Measurements from ENCODE around the gene ANK2. TPM values are rescaled to one million over a fixed set of nuclear protein-coding genes. Genes with fewer than 3 reads are reported as not detected.

ANK2 gene
- total RNA-seq = 112 and 163 TPM in 2 replicates
- polyA plus RNA-seq (2012) = 60.7 TPM

- DNase-seq (ENCODE audit: low read depth) = peak; percentile 49
Observed at GRCh38 chr4:113049421-113050370, at the start of gene ANK2. Gene ANK2, plus strand, starts transcription at chr4:113049653. Its CDS starts 76 bp downstream, at chr4:113049729.

- no peak for DNase-seq (ENCODE audit: low read depth)
Observed at GRCh38 chr4:113003841-113004240, 45.6 kb upstream of the ANK2 start.

GRCh38 chr4:113004655-113005054, 44.8 kb upstream of the ANK2 start:
- DNase-seq (ENCODE audit: low read depth) = no peak

- DNase-seq (ENCODE audit: low read depth) = no peak
Observed at GRCh38 chr4:113006632-113007031, 42.8 kb upstream of the ANK2 start.

- DNase-seq (ENCODE audit: low read depth) = no peak
Observed at GRCh38 chr4:113007151-113007550, 42.3 kb upstream of the ANK2 start.

- DNase-seq (ENCODE audit: low read depth) = no peak
Observed at GRCh38 chr4:113008135-113008534, 41.3 kb upstream of the ANK2 start.

- DNase-seq (ENCODE audit: low read depth) = peak; percentile 66
Observed at GRCh38 chr4:113008716-113009115, 40.7 kb upstream of the ANK2 start.

- DNase-seq (ENCODE audit: low read depth) = no peak
Observed at GRCh38 chr4:113009461-113009860, 40.0 kb upstream of the ANK2 start.

- no peak for DNase-seq (ENCODE audit: low read depth)
Observed at GRCh38 chr4:113012122-113012725, 37.2 kb upstream of the ANK2 start.

GRCh38 chr4:113012786-113013185, 36.7 kb upstream of the ANK2 start:
- no peak for DNase-seq (ENCODE audit: low read depth)

- no peak for DNase-seq (ENCODE audit: low read depth)
Observed at GRCh38 chr4:113013751-113014150, 35.7 kb upstream of the ANK2 start.

GRCh38 chr4:113016377-113016776, 33.1 kb upstream of the ANK2 start:
- DNase-seq (ENCODE audit: low read depth) = no peak

- peak; percentile 72 for DNase-seq (ENCODE audit: low read depth)
Observed at GRCh38 chr4:113020966-113021365, 28.5 kb upstream of the ANK2 start.

GRCh38 chr4:113024388-113024787, 25.1 kb upstream of the ANK2 start:
- no peak for DNase-seq (ENCODE audit: low read depth)

- DNase-seq (ENCODE audit: low read depth) = no peak
Observed at GRCh38 chr4:113025416-113025815, 24.0 kb upstream of the ANK2 start.

GRCh38 chr4:113026556-113026955, 22.9 kb upstream of the ANK2 start:
- DNase-seq (ENCODE audit: low read depth) = no peak

GRCh38 chr4:113028074-113028473, 21.4 kb upstream of the ANK2 start:
- DNase-seq (ENCODE audit: low read depth) = no peak

GRCh38 chr4:113031212-113031611, 18.2 kb upstream of the ANK2 start:
- no peak for DNase-seq (ENCODE audit: low read depth)

- DNase-seq (ENCODE audit: low read depth) = no peak
Observed at GRCh38 chr4:113040793-113041192, 8.7 kb upstream of the ANK2 start.

- DNase-seq (ENCODE audit: low read depth) = no peak
Observed at GRCh38 chr4:113042502-113042901, 7.0 kb upstream of the ANK2 start.

GRCh38 chr4:113043591-113043990, 5.9 kb upstream of the ANK2 start:
- DNase-seq (ENCODE audit: low read depth) = no peak

GRCh38 chr4:113050371-113050755, 910 bp downstream of the ANK2 start:
- DNase-seq (ENCODE audit: low read depth) = no peak

- DNase-seq (ENCODE audit: low read depth) = no peak
Observed at GRCh38 chr4:113050837-113051236, 1.4 kb downstream of the ANK2 start.
